H1 (cell line): ENCODE measurements around the gene RRP9. TPM values are rescaled to one million over a fixed set of nuclear protein-coding genes. Genes with fewer than 3 reads are reported as not detected.

Experiments
- CTCF ChIA-PET: fragments of 300-600 bp; sonication (Branson Sonifier 250); formaldehyde crosslinking; loops from one replicate; lab custom pipeline; 2021; ENCODE audit not compliant: partially characterized antibody; lab: Charles Lee
- POLR2A ChIA-PET: fragments of 300-600 bp; sonication (Branson Sonifier 250); formaldehyde crosslinking; loops from one replicate; lab custom pipeline; 2021; ENCODE audit warnings: inconsistent platforms; ENCODE audit not compliant: partially characterized antibody; lab: Charles Lee
- DNase-seq, 2 experiments: peaks; one replicate each; pipeline versions ENCODE4 v3.0.0 to v3.0.0-alpha.2; 2010 to 2022; ENCODE audit warnings: low spot score in 2 of 2, low read depth in 1 of 2, mixed read lengths in 1 of 2
- FAIRE-seq: peaks from 2 replicates; lab custom pipeline; 2011; peaks lifted over from hg19 to GRCh38; lab: Jason Lieb, UNC
- H2AFZ ChIP-seq: 2 replicates; pipeline ENCODE4 v1.8.1; 2012; ENCODE audit warnings: low read length, inconsistent platforms
- H2AK5ac ChIP-seq: 2 replicates; pipeline ENCODE4 v1.6.1; 2013; ENCODE audit warnings: low read depth, low read length
- H2BK120ac ChIP-seq: replicated peaks from 2 replicates; pipeline ENCODE3; 2013; ENCODE audit warnings: low read depth, low read length, inconsistent platforms
- H2BK12ac ChIP-seq: 2 replicates; pipeline ENCODE4 v1.6.1; 2013; ENCODE audit warnings: low read depth, low read length
- H2BK15ac ChIP-seq: 2 replicates; pipeline ENCODE4 v1.6.1; 2013; ENCODE audit warnings: low read length
- H2BK20ac ChIP-seq: 2 replicates; pipeline ENCODE4 v1.6.1; 2013; ENCODE audit warnings: low read length
- H2BK5ac ChIP-seq: 2 replicates; pipeline ENCODE4 v1.6.1; 2013; ENCODE audit warnings: low read depth, low read length
- H3K14ac ChIP-seq: 2 replicates; pipeline ENCODE4 v1.6.1; 2013; ENCODE audit warnings: inconsistent platforms; ENCODE audit not compliant: insufficient read length
- H3K18ac ChIP-seq: 2 replicates; pipeline ENCODE4 v1.6.1; 2013; ENCODE audit warnings: low read length; ENCODE audit errors: extremely low read depth
- H3K23ac ChIP-seq: 2 replicates; pipeline ENCODE4 v1.6.1; 2013; ENCODE audit warnings: inconsistent platforms; ENCODE audit not compliant: insufficient read length
- H3K23me2 ChIP-seq: 2 replicates; pipeline ENCODE4 v1.6.1; 2013; ENCODE audit warnings: low read depth, low read length
- H3K27ac ChIP-seq: 2 replicates; pipeline ENCODE4 v1.6.1; 2011; ENCODE audit warnings: low read depth, low read length, inconsistent platforms
- H3K27me3 ChIP-seq, 4 experiments: replicated peaks in 1 of 4; 1 replicate in 1 of 4; 2 replicates in 3 of 4; pipeline versions ENCODE4 v1.6.1 to v1.8.1; 2011 to 2013; ENCODE audit warnings: low read length in 3 of 4, mild to moderate bottlenecking in 3 of 4, inconsistent platforms in 2 of 4, mixed read lengths in 2 of 4, moderate library complexity in 1 of 4; ENCODE audit not compliant: control insufficient read depth in 3 of 4, insufficient read depth in 3 of 4; ENCODE audit errors: extremely low read depth in 1 of 4
- H3K36me3 ChIP-seq, 4 experiments: 2 replicates each; pipeline versions ENCODE4 v1.6.1 to v1.8.1; 2011 to 2013; ENCODE audit warnings: mild to moderate bottlenecking in 4 of 4, low read length in 3 of 4, moderate library complexity in 2 of 4, control low read depth in 1 of 4, inconsistent platforms in 1 of 4; ENCODE audit not compliant: insufficient read depth in 4 of 4, control insufficient read depth in 2 of 4
- H3K4ac ChIP-seq: replicated peaks from 2 replicates; pipeline ENCODE3; 2013; ENCODE audit warnings: low read length, low read depth, mixed read lengths, inconsistent platforms; ENCODE audit not compliant: insufficient read length
- H3K4me1 ChIP-seq, 4 experiments: replicated peaks in 1 of 4; 1 replicate in 1 of 4; 2 replicates in 3 of 4; pipeline versions ENCODE4 v1.6.1 to v1.8.1; 2011 to 2013; ENCODE audit warnings: low read length in 3 of 4, inconsistent platforms in 2 of 4, mixed read lengths in 1 of 4; ENCODE audit not compliant: insufficient read depth in 4 of 4, control insufficient read depth in 3 of 4
- H3K4me2 ChIP-seq, 2 experiments: 2 replicates each; pipeline versions ENCODE4 v1.6.1 to v1.8.1; 2011 to 2013; ENCODE audit warnings: low read depth in 2 of 2, low read length in 2 of 2, control low read depth in 1 of 2, inconsistent platforms in 1 of 2, mild to moderate bottlenecking in 1 of 2; ENCODE audit not compliant: insufficient read depth in 1 of 2
- H3K4me3 ChIP-seq, 4 experiments: fragments of 200-600, 300-600 bp in 1 of 4; sonication (generic), shearing (Covaris generic), sonication (Bioruptor Twin) in 1 of 4; 2 replicates each; pipeline versions ENCODE4 v1.5.1 to v1.8.1; 2011 to 2016; ENCODE audit warnings: low read length in 4 of 4, low read depth in 3 of 4, control low read depth in 2 of 4, inconsistent platforms in 2 of 4, mild to moderate bottlenecking in 2 of 4, mixed read lengths in 1 of 4, moderate library complexity in 1 of 4; ENCODE audit not compliant: insufficient read depth in 2 of 4; ENCODE audit errors: extremely low read depth in 1 of 4
- H3K56ac ChIP-seq: replicated peaks from 2 replicates; pipeline ENCODE3; 2013; ENCODE audit warnings: low read depth, mild to moderate bottlenecking, mixed read lengths, low read length, inconsistent platforms; ENCODE audit not compliant: insufficient read length
- H3K79me1 ChIP-seq: 2 replicates; pipeline ENCODE4 v1.6.1; 2013; ENCODE audit warnings: low read depth, low read length, control low read depth
- H3K79me2 ChIP-seq, 2 experiments: 2 replicates each; pipeline versions ENCODE4 v1.6.1 to v1.8.1; 2012 to 2013; ENCODE audit warnings: low read length in 2 of 2, mild to moderate bottlenecking in 2 of 2, inconsistent platforms in 1 of 2; ENCODE audit not compliant: insufficient read depth in 2 of 2, control insufficient read depth in 1 of 2
- H3K9ac ChIP-seq, 4 experiments: replicated peaks in 1 of 4; 1 replicate in 1 of 4; 2 replicates in 3 of 4; pipeline versions ENCODE4 v1.6.1 to v1.8.1; 2011 to 2013; ENCODE audit warnings: low read depth in 3 of 4, low read length in 3 of 4, control low read depth in 2 of 4, mild to moderate bottlenecking in 2 of 4, moderate library complexity in 2 of 4, inconsistent platforms in 1 of 4; ENCODE audit errors: extremely low read depth in 1 of 4
- H3K9me3 ChIP-seq, 2 experiments: 2 replicates each; pipeline versions ENCODE4 v1.6.1 to v1.8.1; 2012 to 2013; ENCODE audit warnings: mild to moderate bottlenecking in 2 of 2, moderate library complexity in 2 of 2, control low read depth in 1 of 2, inconsistent platforms in 1 of 2, low read depth in 1 of 2, low read length in 1 of 2, mixed read lengths in 1 of 2; ENCODE audit not compliant: insufficient read depth in 2 of 2
- H4K20me1 ChIP-seq, 2 experiments: replicated peaks in 1 of 2; 2 replicates each; pipeline versions ENCODE3 to v1.8.1; 2011 to 2013; ENCODE audit warnings: inconsistent platforms in 2 of 2, low read length in 2 of 2, mild to moderate bottlenecking in 1 of 2; ENCODE audit not compliant: insufficient read depth in 2 of 2, control insufficient read depth in 1 of 2
- H4K5ac ChIP-seq: 2 replicates; pipeline ENCODE4 v1.6.1; 2013; ENCODE audit warnings: low read length, low read depth, mixed read lengths, inconsistent platforms; ENCODE audit not compliant: insufficient read length
- H4K8ac ChIP-seq: 2 replicates; pipeline ENCODE4 v1.8.0; 2013; ENCODE audit warnings: mild to moderate bottlenecking, moderate library complexity, low read length, inconsistent platforms; ENCODE audit not compliant: insufficient read depth; ENCODE audit errors: extremely low read depth
- H4K91ac ChIP-seq: replicated peaks from 2 replicates; pipeline ENCODE3; 2013; ENCODE audit warnings: low read length, mixed read lengths, inconsistent platforms; ENCODE audit not compliant: insufficient read length
- ASH2L ChIP-seq: fragments of 200-600, 300-600 bp; sonication (generic); IDR thresholded peaks from one replicate; pipeline ENCODE4 v1.7.1; 2017; ENCODE audit warnings: low read length
- BCL11A ChIP-seq, 2 experiments: IDR thresholded peaks; one replicate each; pipeline ENCODE4 v1.6.1; 2011; ENCODE audit warnings: low read depth in 2 of 2, low read length in 2 of 2, mild to moderate bottlenecking in 2 of 2
- CEBPB ChIP-seq: IDR thresholded peaks from 2 replicates; pipeline ENCODE4 v1.6.1; 2012; ENCODE audit warnings: low read depth, low read length
- CTBP2 ChIP-seq: IDR thresholded peaks from 2 replicates; pipeline ENCODE4 v1.7.0; 2011; ENCODE audit warnings: borderline replicate concordance, mild to moderate bottlenecking, moderate library complexity, mixed read lengths, low read length; ENCODE audit not compliant: insufficient read depth, insufficient read length
- EGR1 ChIP-seq: IDR thresholded peaks from 2 replicates; pipeline ENCODE4 v1.6.1; 2011; ENCODE audit warnings: low read depth, low read length, borderline replicate concordance
- FOSL1 ChIP-seq: IDR thresholded peaks from 2 replicates; pipeline ENCODE4 v1.6.1; 2011; ENCODE audit warnings: mild to moderate bottlenecking, low read depth, low read length, moderate library complexity; ENCODE audit not compliant: insufficient read depth
- GABPA ChIP-seq: IDR thresholded peaks from 2 replicates; pipeline ENCODE4 v1.6.1; 2011; ENCODE audit warnings: mild to moderate bottlenecking, low read length, moderate library complexity, borderline replicate concordance; ENCODE audit not compliant: insufficient read depth
- NRF1 ChIP-seq: IDR thresholded peaks from 2 replicates; pipeline ENCODE4 v1.6.1; 2011; ENCODE audit warnings: mild to moderate bottlenecking, low read depth, low read length, improper control_type of control experiment
- RAD21 ChIP-seq, 2 experiments: IDR thresholded peaks in 1 of 2; conservative IDR thresholded peaks in 1 of 2; 2 replicates each; pipeline ENCODE4 v1.6.1; 2011; ENCODE audit warnings: low read depth in 2 of 2, low read length in 2 of 2, improper control_type of control experiment in 1 of 2, inconsistent platforms in 1 of 2, mild to moderate bottlenecking in 1 of 2, moderate library complexity in 1 of 2
- TCF12 ChIP-seq: IDR thresholded peaks from 2 replicates; pipeline ENCODE4 v1.6.1; 2011; ENCODE audit warnings: low read depth, mild to moderate bottlenecking, low read length
- TEAD4 ChIP-seq: IDR thresholded peaks from 2 replicates; pipeline ENCODE4 v1.6.1; 2012; ENCODE audit warnings: low read depth, low read length, inconsistent platforms, mixed read lengths
- WGBS, 2 experiments: shearing (Covaris generic) in 1 of 2; methylation state at CpG; one replicate each; pipeline versions ENCODE4 v1.1.6 to v1.1.7; 2013 to 2015; ENCODE audit warnings: low lambda C conversion rate in 2 of 2, mixed read lengths in 2 of 2, inconsistent platforms in 1 of 2, low coverage in 1 of 2, missing lambda C conversion rate in 1 of 2; ENCODE audit not compliant: insufficient replicate concordance in 2 of 2, insufficient coverage in 1 of 2, insufficient read length in 1 of 2; ENCODE audit errors: extremely low coverage in 1 of 2, missing lambda C conversion rate in 1 of 2; 5-methylcytosine and 5-hydroxymethylcytosine counted together
- polyA plus RNA-seq, 7 experiments: library from polyadenylated mRNA; depleted of rRNA in 3 of 7; stranded (reverse) in 5 of 7; unstranded in 2 of 7; fragments of >200 nt in 5 of 7; fragments of 200-250 nt in 2 of 7; gene quantifications; 1 replicate in 5 of 7; 2 replicates in 1 of 7; 4 replicates in 1 of 7; pipeline versions ENCODE4 v1.2.1 to v1.2.3, GENCODE V29; 2011 to 2013; ENCODE audit warnings: missing spikeins in 2 of 7, mixed read lengths in 2 of 7
- total RNA-seq: library from RNA; stranded (reverse); fragmentation: NEBNext Ultra II Directional; extraction: Animal tissue kit (Norgen Biotek cat#: 25700); gene quantifications from 2 replicates; pipeline ENCODE4 v1.2.1, GENCODE V29; 2021
- TF ChIP-seq, protein P1 (sequence below): IDR thresholded peaks from 2 replicates; pipeline ENCODE4 v1.6.1; 2011; ENCODE audit warnings: low read depth, mild to moderate bottlenecking, low read length; ENCODE audit not compliant: insufficient read depth
- TF ChIP-seq, protein P2 (sequence below): IDR thresholded peaks from 2 replicates; pipeline ENCODE4 v1.6.1; 2012; ENCODE audit warnings: inconsistent platforms

RRP9 gene
- total and polyA plus RNA-seq, 2 of the 8 experiments (the other 6 are each of a cell fraction or from before 2014, with no cell fraction given), result 55.6 to 68.9 TPM

DNA sequence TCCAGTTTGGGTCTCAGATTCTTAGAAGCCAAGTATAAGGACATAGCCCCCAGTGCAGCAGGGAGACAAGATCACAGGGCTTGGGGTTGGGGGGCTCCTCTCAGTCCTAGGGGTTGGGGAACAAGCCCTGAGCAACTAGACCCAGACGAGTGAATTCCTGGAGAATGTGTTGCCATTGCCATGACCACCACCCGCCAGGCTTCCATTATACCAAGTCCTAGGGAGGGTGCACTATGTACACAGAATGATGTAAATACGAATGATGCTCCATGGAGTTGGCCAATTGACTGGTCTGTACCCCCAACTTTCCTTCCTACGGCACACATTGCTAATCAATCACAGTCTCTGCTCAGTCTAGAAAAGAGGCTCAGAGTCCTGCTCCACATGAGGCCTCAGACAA, 47.3 kb downstream of the RRP9 start:
- no peak overlapping the region for H2BK5ac ChIP-seq
- no peak overlapping the region for H4K91ac ChIP-seq
- no peak overlapping the region for H3K27ac ChIP-seq
- H2AFZ ChIP-seq, result no peak overlapping the region
- H3K23ac ChIP-seq, result no peak overlapping the region
- no peaks in the 10 kb centered on the region; a peak in 1 of 4 replicates for H3K9me3 ChIP-seq
- H3K79me1 ChIP-seq, result no peaks in the 10 kb centered on the region
- H2BK20ac ChIP-seq, result no peak overlapping the region
- no peak overlapping the region for H3K4ac ChIP-seq
- no peak overlapping the region for H3K4me2 ChIP-seq
- no peak overlapping the region for H4K8ac ChIP-seq
- H3K23me2 ChIP-seq, result no peaks in the 10 kb centered on the region; the same call in 1 of the 2 replicates
- no peak overlapping the region for H4K5ac ChIP-seq
- H3K9ac ChIP-seq, result no peak overlapping the region
- no peak overlapping the region for H3K18ac ChIP-seq
- 82% methylated on average over 4 of the region's 4 CpGs; no CpG with 5 or more reads in 1 of the 2 experiments for WGBS, 2 experiments
- no peak for DNase-seq
- H4K20me1 ChIP-seq, result no peaks in the 10 kb centered on the region
- no peaks in the 10 kb centered on the region for H3K79me2 ChIP-seq
- ChIA-PET CTCF (interaction anchor here (1.1 kb wide), 2 partner anchors 14 to 75 kb away, joined by 3 read pairs; no protein-coding TSS in a partner anchor), POLR2A (interaction anchor here (1.4 kb wide), 1 partner anchor 11 kb away, joined by 3 read pairs; no protein-coding TSS in a partner anchor)
- no peak overlapping the region for H2AK5ac ChIP-seq
- H2BK12ac ChIP-seq, result no peak overlapping the region
- no peak overlapping the region for H3K14ac ChIP-seq
- no peak overlapping the region for H3K4me3 ChIP-seq
- H2BK120ac ChIP-seq, result no peak overlapping the region
- FAIRE-seq, result no peak
- H2BK15ac ChIP-seq, result no peak overlapping the region
- H3K4me1 ChIP-seq, result no peaks in the 10 kb centered on the region
- no peaks in the 10 kb centered on the region; a peak in 3 of 7 replicates for H3K27me3 ChIP-seq
- H3K36me3 ChIP-seq, result no peaks in the 10 kb centered on the region
- H3K56ac ChIP-seq, result no peak overlapping the region
- TF ChIP-seq FOSL1, result no peak
- TF ChIP-seq GABPA, result no peak
- TF ChIP-seq BCL11A (IDR thresholded peaks at IDR 0.05; ENCODE audit: low read depth in 2 of 2, low read length in 2 of 2), result no peak
- no peak for TF ChIP-seq EGR1
- TF ChIP-seq CTBP2, result no peak
- TF ChIP-seq CEBPB, result no peak
- no peak for TF ChIP-seq ASH2L
- no peak for TF ChIP-seq TCF12
- TF ChIP-seq RAD21 (IDR thresholded peaks at IDR 0.05 in 1 of 2, conservative IDR thresholded peaks at IDR 0.05 in 1 of 2; ENCODE audit: low read depth in 2 of 2, low read length in 2 of 2), result no peak
- TF ChIP-seq, protein P1, sequence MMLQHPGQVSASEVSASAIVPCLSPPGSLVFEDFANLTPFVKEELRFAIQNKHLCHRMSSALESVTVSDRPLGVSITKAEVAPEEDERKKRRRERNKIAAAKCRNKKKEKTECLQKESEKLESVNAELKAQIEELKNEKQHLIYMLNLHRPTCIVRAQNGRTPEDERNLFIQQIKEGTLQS, result no peak
- TF ChIP-seq NRF1, result no peak
- TF ChIP-seq TEAD4, result no peak
- TF ChIP-seq, protein P2, sequence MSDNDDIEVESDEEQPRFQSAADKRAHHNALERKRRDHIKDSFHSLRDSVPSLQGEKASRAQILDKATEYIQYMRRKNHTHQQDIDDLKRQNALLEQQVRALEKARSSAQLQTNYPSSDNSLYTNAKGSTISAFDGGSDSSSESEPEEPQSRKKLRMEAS, result no peak
